Endothelial cell (in vitro differentiated cells): ENCODE results near the gene ADAMTS12. TPM values are rescaled to one million over a fixed set of nuclear protein-coding genes. Genes with fewer than 3 reads are reported as not detected.
"Not testable (repeated sequence)": the region's sequence is repeated elsewhere in the genome, so short reads cannot be mapped to it uniquely, and the experiment has no call there.

ENCODE experiments used
- DNase-seq: peaks from one replicate; pipeline ENCODE4 v3.0.0; 2021; ENCODE audit warnings: low spot score
- H3K27ac Mint-ChIP-seq: one replicate; pipeline ENCODE4 v1.8.0; 2021; ENCODE audit warnings: mixed read lengths, inconsistent platforms; ENCODE audit not compliant: unreplicated experiment
- H3K27me3 Mint-ChIP-seq: one replicate; pipeline ENCODE4 v1.8.0; 2021; ENCODE audit warnings: mild to moderate bottlenecking, moderate library complexity, mixed read lengths, inconsistent platforms; ENCODE audit not compliant: unreplicated experiment
- H3K36me3 Mint-ChIP-seq: one replicate; pipeline ENCODE4 v1.8.0; 2021; ENCODE audit warnings: mild to moderate bottlenecking, low read depth, mixed read lengths, inconsistent platforms; ENCODE audit not compliant: unreplicated experiment
- H3K4me1 Mint-ChIP-seq: one replicate; pipeline ENCODE4 v1.8.0; 2021; ENCODE audit warnings: mild to moderate bottlenecking, mixed read lengths, inconsistent platforms; ENCODE audit not compliant: unreplicated experiment
- H3K4me3 Mint-ChIP-seq: one replicate; pipeline ENCODE4 v1.8.0; 2021; ENCODE audit warnings: mild to moderate bottlenecking, mixed read lengths, inconsistent platforms; ENCODE audit not compliant: unreplicated experiment
- H3K9me3 Mint-ChIP-seq: one replicate; pipeline ENCODE4 v1.8.0; 2021; ENCODE audit warnings: mixed read lengths, inconsistent platforms; ENCODE audit not compliant: unreplicated experiment
- CTCF ChIP-seq: fragments of 200-600 bp; sonication (generic); IDR thresholded peaks from one replicate; pipeline ENCODE4 v1.5.0; 2021; ENCODE audit warnings: antibody characterized with exemption; ENCODE audit not compliant: unreplicated experiment
- total RNA-seq: library from RNA; stranded (reverse); fragmentation: NEBNext Ultra II Directional; extraction: Animal tissue kit (Norgen Biotek cat#: 25700); gene quantifications from one replicate; pipeline ENCODE4 v1.2.1, GENCODE V29; 2021; ENCODE audit not compliant: unreplicated experiment

Gene ADAMTS12
- total RNA-seq, 1 donor from 2014 or later, result 9.8 TPM

- H3K27me3 Mint-ChIP-seq, result no peaks in the 10 kb centered on the region
- TF ChIP-seq CTCF, result no peak
- no peaks in the 10 kb centered on the region for H3K9me3 Mint-ChIP-seq
- no peak overlapping the region for H3K27ac Mint-ChIP-seq
- no peaks in the 10 kb centered on the region for H3K36me3 Mint-ChIP-seq
- DNase-seq, result no peak
- H3K4me3 Mint-ChIP-seq, result no peak overlapping the region
- H3K4me1 Mint-ChIP-seq, result peaks cover 7% of the 10 kb centered on the region
Observed at GRCh38 chr5:33885679-33886078, 6.1 kb downstream of the ADAMTS12 start.

GRCh38 chr5:33883482-33883881 is 8.3 kb downstream of the ADAMTS12 start:
- Mint-ChIP-seq H3K36me3 (no peaks in the 10 kb centered on the region), H3K9me3 (no peaks in the 10 kb centered on the region), H3K4me3 (no peak overlapping the region), H3K27ac (no peak overlapping the region), H3K4me1 (no peaks in the 10 kb centered on the region), H3K27me3 (no peaks in the 10 kb centered on the region)
- DNase-seq, result no peak
- TF ChIP-seq CTCF, result no peak

GRCh38 chr5:33880319-33880718 is 11.5 kb downstream of the ADAMTS12 start:
- H3K36me3 Mint-ChIP-seq, result no peaks in the 10 kb centered on the region
- no peak for DNase-seq
- no peaks in the 10 kb centered on the region for H3K9me3 Mint-ChIP-seq
- no peak for TF ChIP-seq CTCF
- H3K4me1 Mint-ChIP-seq, result no peaks in the 10 kb centered on the region
- H3K27ac Mint-ChIP-seq, result no peak overlapping the region
- no peaks in the 10 kb centered on the region for H3K27me3 Mint-ChIP-seq
- H3K4me3 Mint-ChIP-seq, result no peak overlapping the region

- no peak for DNase-seq
- Mint-ChIP-seq H3K9me3 (no peaks in the 10 kb centered on the region), H3K4me1 (no peaks in the 10 kb centered on the region), H3K4me3 (no peak overlapping the region), H3K27me3 (no peaks in the 10 kb centered on the region), H3K36me3 (no peaks in the 10 kb centered on the region), H3K27ac (no peak overlapping the region)
- no peak for TF ChIP-seq CTCF
Observed at GRCh38 chr5:33877449-33877848, 14.3 kb downstream of the ADAMTS12 start.

- Mint-ChIP-seq H3K4me1 (no peaks in the 10 kb centered on the region), H3K9me3 (peaks cover 10% of the 10 kb centered on the region), H3K27me3 (no peaks in the 10 kb centered on the region), H3K36me3 (peaks cover 26% of the 10 kb centered on the region), H3K4me3 (no peak overlapping the region), H3K27ac (no peak overlapping the region)
- no peak for DNase-seq
- TF ChIP-seq CTCF, result no peak
Observed at GRCh38 chr5:33867241-33867640, 24.5 kb downstream of the ADAMTS12 start.

- not testable (repeated sequence) for H3K4me1 Mint-ChIP-seq, H3K36me3 Mint-ChIP-seq, H3K9me3 Mint-ChIP-seq, H3K4me3 Mint-ChIP-seq, H3K27me3 Mint-ChIP-seq, DNase-seq, H3K27ac Mint-ChIP-seq
Observed at GRCh38 chr5:33859177-33859576, 32.6 kb downstream of the ADAMTS12 start.
